ENCODE data around the gene PTAFR.

- no peak for TF ChIP-seq CTCF (IDR thresholded peaks at IDR 0.05)
- TF ChIP-seq EP300 (IDR thresholded peaks at IDR 0.05) = no peak
- no peak for TF ChIP-seq POLR2A (IDR thresholded peaks at IDR 0.05)
Observed at GRCh38 chr1:28160782-28161266, 15.7 kb downstream of the PTAFR start.
